Stomach smooth muscle (tissue), 2 donors: Measurements from ENCODE around the gene AP2B1.
A peak's percentile ranks its signal among the peaks of the same experiment; 100 is the strongest.

Experiments used
- H3K27ac ChIP-seq: one replicate; pipeline ENCODE4 v1.7.0; 2013; ENCODE audit warnings: mild to moderate bottlenecking, low read length, inconsistent platforms
- H3K27me3 ChIP-seq, 2 donors: one replicate each; pipeline ENCODE4 v1.7.0; 2013; ENCODE audit warnings: low read length in 2 of 2; ENCODE audit not compliant: insufficient read depth in 2 of 2, control insufficient read depth in 1 of 2
- H3K36me3 ChIP-seq, 2 donors: one replicate each; pipeline ENCODE4 v1.7.0; 2013; ENCODE audit warnings: low read length in 2 of 2; ENCODE audit not compliant: control insufficient read depth in 2 of 2, insufficient read depth in 2 of 2
- H3K4me1 ChIP-seq: one replicate; pipeline ENCODE4 v1.7.0; 2013; ENCODE audit warnings: low read length; ENCODE audit not compliant: control insufficient read depth, insufficient read depth
- H3K4me3 ChIP-seq, 2 donors: one replicate each; pipeline ENCODE4 v1.7.0; 2013; ENCODE audit warnings: low read length in 2 of 2
- H3K9ac ChIP-seq, 2 donors: one replicate each; pipeline ENCODE4 v1.7.0; 2013; ENCODE audit warnings: low read length in 2 of 2, mild to moderate bottlenecking in 1 of 2
- H3K9me3 ChIP-seq, 2 donors: one replicate each; pipeline ENCODE4 v1.7.0; 2013; ENCODE audit warnings: low read length in 2 of 2; ENCODE audit not compliant: control insufficient read depth in 2 of 2
- donor health status: healthy.
- donor health status: Pancreatic carcinoma.

Gene AP2B1

GRCh38 chr17:35735036-35735805 is 148.1 kb downstream of the AP2B1 start:
- peaks cover 3 to 6% of the 10 kb centered on the region in 2 donors for H3K27me3 ChIP-seq
- no peak overlapping the region for H3K9ac ChIP-seq
- peaks cover 14% of the 10 kb centered on the region for H3K4me1 ChIP-seq
- no peak overlapping the region for H3K4me3 ChIP-seq
- H3K36me3 ChIP-seq = no peaks in the 10 kb centered on the region
- no peak overlapping the region for H3K27ac ChIP-seq
- no peaks in the 10 kb centered on the region for H3K9me3 ChIP-seq

- Histone ChIP-seq H3K9me3 (no peaks in the 10 kb centered on the region), H3K4me1 (peaks cover 12% of the 10 kb centered on the region), H3K4me3 (no peak overlapping the region), H3K36me3 (no peaks in the 10 kb centered on the region), H3K9ac (no peak overlapping the region), H3K27me3 (peaks cover 13% of the 10 kb centered on the region in 2 donors), H3K27ac (no peak overlapping the region)
Observed at GRCh38 chr17:35736236-35736635, 149.1 kb downstream of the AP2B1 start.

GRCh38 chr17:35738519-35739133 is 151.5 kb downstream of the AP2B1 start:
- no peak overlapping the region for H3K4me3 ChIP-seq
- peaks cover 3% of the 10 kb centered on the region for H3K4me1 ChIP-seq
- no peak overlapping the region for H3K27ac ChIP-seq
- H3K9me3 ChIP-seq = no peaks in the 10 kb centered on the region
- no peak overlapping the region for H3K9ac ChIP-seq
- peaks cover 34 to 37% of the 10 kb centered on the region in 2 donors for H3K27me3 ChIP-seq
- H3K36me3 ChIP-seq = no peaks in the 10 kb centered on the region

- Histone ChIP-seq H3K4me1 (peaks cover 3% of the 10 kb centered on the region), H3K36me3 (no peaks in the 10 kb centered on the region), H3K4me3 (no peak overlapping the region), H3K27me3 (peaks cover 38 to 47% of the 10 kb centered on the region in 2 donors), H3K9me3 (no peaks in the 10 kb centered on the region), H3K9ac (no peak overlapping the region), H3K27ac (no peak overlapping the region)
Observed at GRCh38 chr17:35740216-35740615, 153.1 kb downstream of the AP2B1 start.

- peak overlapping the region in 1 of 2 donors; percentile 29 for H3K4me3 ChIP-seq
- H3K9ac ChIP-seq = no peak overlapping the region
- H3K36me3 ChIP-seq = no peaks in the 10 kb centered on the region
- H3K27ac ChIP-seq = no peak overlapping the region
- peaks cover 3% of the 10 kb centered on the region for H3K4me1 ChIP-seq
- H3K9me3 ChIP-seq = no peaks in the 10 kb centered on the region
- peaks cover 41 to 52% of the 10 kb centered on the region in 2 donors for H3K27me3 ChIP-seq
Observed at GRCh38 chr17:35740997-35741931, 154.1 kb downstream of the AP2B1 start.

GRCh38 chr17:35742496-35742895 is 155.4 kb downstream of the AP2B1 start:
- H3K4me1 ChIP-seq = peaks cover 3% of the 10 kb centered on the region
- H3K9me3 ChIP-seq = no peaks in the 10 kb centered on the region
- no peak overlapping the region for H3K27ac ChIP-seq
- H3K9ac ChIP-seq = no peak overlapping the region
- no peaks in the 10 kb centered on the region for H3K36me3 ChIP-seq
- no peak overlapping the region for H3K4me3 ChIP-seq
- H3K27me3 ChIP-seq = peaks cover 44 to 52% of the 10 kb centered on the region in 2 donors

- Histone ChIP-seq H3K9ac (no peak overlapping the region), H3K4me3 (no peak overlapping the region), H3K9me3 (no peaks in the 10 kb centered on the region), H3K27ac (no peak overlapping the region), H3K27me3 (peaks cover 48 to 56% of the 10 kb centered on the region in 2 donors), H3K36me3 (no peaks in the 10 kb centered on the region), H3K4me1 (peaks cover 3% of the 10 kb centered on the region)
Observed at GRCh38 chr17:35742896-35743477, 155.9 kb downstream of the AP2B1 start.

GRCh38 chr17:35743626-35744328 is 156.7 kb downstream of the AP2B1 start:
- Histone ChIP-seq H3K27me3 (peaks cover 55 to 64% of the 10 kb centered on the region in 2 donors), H3K9ac (no peak overlapping the region), H3K36me3 (no peaks in the 10 kb centered on the region), H3K4me3 (no peak overlapping the region), H3K9me3 (no peaks in the 10 kb centered on the region), H3K4me1 (peaks cover 3% of the 10 kb centered on the region), H3K27ac (no peak overlapping the region)

GRCh38 chr17:35744830-35745229 is 157.7 kb downstream of the AP2B1 start:
- H3K27ac ChIP-seq = no peak overlapping the region
- no peaks in the 10 kb centered on the region for H3K9me3 ChIP-seq
- peaks cover 6% of the 10 kb centered on the region for H3K4me1 ChIP-seq
- peaks cover 63 to 75% of the 10 kb centered on the region in 2 donors for H3K27me3 ChIP-seq
- H3K9ac ChIP-seq = no peak overlapping the region
- no peak overlapping the region for H3K4me3 ChIP-seq
- no peaks in the 10 kb centered on the region for H3K36me3 ChIP-seq

GRCh38 chr17:35745246-35745645 is 158.1 kb downstream of the AP2B1 start:
- Histone ChIP-seq H3K9ac (no peak overlapping the region), H3K27me3 (peaks cover 61 to 76% of the 10 kb centered on the region in 2 donors), H3K27ac (no peak overlapping the region)

More at GRCh38 chr17:35745246-35745645, 158.1 kb downstream of the AP2B1 start:
- Histone ChIP-seq H3K4me3 (no peak overlapping the region), H3K36me3 (no peaks in the 10 kb centered on the region), H3K9me3 (no peaks in the 10 kb centered on the region), H3K4me1 (peaks cover 6% of the 10 kb centered on the region)
